ENCODE results near the gene RSPO1. TPM values are rescaled to one million over a fixed set of nuclear protein-coding genes. Genes with fewer than 3 reads are reported as not detected.

Gene RSPO1
- total and polyA plus RNA-seq, 10 of the 15 experiments (the other 5 are each of a cell fraction or from before 2014, with no cell fraction given): not detected

GRCh38 chr1:37676281-37677142 is 41.8 kb upstream of the RSPO1 start (continued):
- TF ChIP-seq IRF3 (IDR thresholded peaks at IDR 0.05): no peak
- TF ChIP-seq SREBF1 (IDR thresholded peaks at IDR 0.05; ENCODE audit: low read length): no peak
- TF ChIP-seq PKNOX1 (IDR thresholded peaks at IDR 0.05): no peak
- TF ChIP-seq RB1 (IDR thresholded peaks at IDR 0.05; ENCODE audit: borderline replicate concordance): no peak
- TF ChIP-seq MTA2 (IDR thresholded peaks at IDR 0.05; ENCODE audit: low read depth): no peak; the same call in 1 of the 2 replicates
- no peak for TF ChIP-seq SMAD1 (IDR thresholded peaks at IDR 0.05; ENCODE audit: low read depth, partially characterized antibody)
- no peak for TF ChIP-seq PAX5 (IDR thresholded peaks at IDR 0.05; ENCODE audit: borderline replicate concordance, low read depth, low read length)
- TF ChIP-seq CBX5 (IDR thresholded peaks at IDR 0.05; ENCODE audit: low read depth): no peak
- TF ChIP-seq MEF2B (IDR thresholded peaks at IDR 0.05; ENCODE audit: partially characterized antibody, poor library complexity, severe bottlenecking): peak; percentile 51
- no peak for TF ChIP-seq ZNF622 (IDR thresholded peaks at IDR 0.05)
- TF ChIP-seq JUNB (IDR thresholded peaks at IDR 0.05): no peak; the same call in 1 of the 2 replicates
- no peak for TF ChIP-seq SP1 (IDR thresholded peaks at IDR 0.05; ENCODE audit: low read depth, low read length)
- no peak for TF ChIP-seq NFIC (IDR thresholded peaks at IDR 0.05; ENCODE audit: low read depth, low read length)
- TF ChIP-seq HSF1 (IDR thresholded peaks at IDR 0.05; ENCODE audit: low read depth, low read length): no peak
- TF ChIP-seq TARDBP (IDR thresholded peaks at IDR 0.05; ENCODE audit: borderline replicate concordance): no peak
- no peak for TF ChIP-seq MXI1 (IDR thresholded peaks at IDR 0.05; ENCODE audit: low read depth, low read length)
- peak; percentile 52 to 56; a peak in 2 of 4 replicates for TF ChIP-seq IKZF2 (IDR thresholded peaks at IDR 0.05)
- TF ChIP-seq SIX5 (IDR thresholded peaks at IDR 0.05; ENCODE audit: low read depth, low read length, severe bottlenecking): no peak
- TF ChIP-seq SPI1 (IDR thresholded peaks at IDR 0.05; ENCODE audit: borderline replicate concordance, insufficient read depth, low read depth, low read length): peak; percentile 53; the same call in 1 of the 2 replicates
- no peak for TF ChIP-seq TCF3 (IDR thresholded peaks at IDR 0.05; ENCODE audit: borderline replicate concordance, insufficient read depth, low read depth, low read length)
- no peak for TF ChIP-seq CBFB (IDR thresholded peaks at IDR 0.05; ENCODE audit: low read depth)
- no peak for TF ChIP-seq EGR1 (IDR thresholded peaks at IDR 0.05; ENCODE audit: borderline replicate concordance in 1 of 2, low read depth in 2 of 2, low read length in 2 of 2)
- no peak for TF ChIP-seq ESRRA (IDR thresholded peaks at IDR 0.05; ENCODE audit: low read length)
- no peak for TF ChIP-seq POLR2AphosphoS2 (IDR thresholded peaks at IDR 0.05; ENCODE audit: low read depth, low read length)
- TF ChIP-seq ATF2 (IDR thresholded peaks at IDR 0.05; ENCODE audit: low read length): no peak
